AG10803 (cell line): Measurements from ENCODE around the gene IFT81.

Experiments used
- DNase-seq: peaks from one replicate; pipeline ENCODE4 v3.0.0; 2010; ENCODE audit warnings: low read depth
- H3K4me3 ChIP-seq: 2 replicates; pipeline ENCODE4 v1.5.1; 2011; ENCODE audit warnings: mild to moderate bottlenecking, low read length, control low read depth
- TF ChIP-seq, protein P1 (sequence below): conservative IDR thresholded peaks from 2 replicates; pipeline ENCODE4 v1.5.1; 2011; ENCODE audit warnings: mild to moderate bottlenecking, low read length, control low read depth, inconsistent platforms

Gene IFT81

DNA sequence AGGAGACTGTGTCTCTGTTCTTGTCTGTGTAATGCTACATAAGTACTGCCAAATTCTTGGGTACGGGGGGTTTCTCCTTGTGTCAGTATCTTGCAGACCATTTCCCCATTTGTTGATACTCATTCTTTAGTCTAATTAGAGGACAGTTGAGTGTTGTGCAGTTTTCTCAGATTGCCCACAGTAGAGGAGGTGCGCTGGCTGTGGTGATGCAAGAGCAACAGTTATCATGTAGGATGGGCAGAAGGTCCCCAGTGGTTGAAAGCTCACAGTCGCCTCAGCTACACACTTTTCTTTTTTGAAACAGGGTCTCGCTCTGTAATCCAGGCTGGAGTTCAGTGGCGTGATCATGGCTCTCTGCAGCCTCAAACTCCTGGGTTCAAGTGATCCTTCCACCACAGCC, 119.1 kb downstream of the IFT81 start:
- TF ChIP-seq, protein P1, sequence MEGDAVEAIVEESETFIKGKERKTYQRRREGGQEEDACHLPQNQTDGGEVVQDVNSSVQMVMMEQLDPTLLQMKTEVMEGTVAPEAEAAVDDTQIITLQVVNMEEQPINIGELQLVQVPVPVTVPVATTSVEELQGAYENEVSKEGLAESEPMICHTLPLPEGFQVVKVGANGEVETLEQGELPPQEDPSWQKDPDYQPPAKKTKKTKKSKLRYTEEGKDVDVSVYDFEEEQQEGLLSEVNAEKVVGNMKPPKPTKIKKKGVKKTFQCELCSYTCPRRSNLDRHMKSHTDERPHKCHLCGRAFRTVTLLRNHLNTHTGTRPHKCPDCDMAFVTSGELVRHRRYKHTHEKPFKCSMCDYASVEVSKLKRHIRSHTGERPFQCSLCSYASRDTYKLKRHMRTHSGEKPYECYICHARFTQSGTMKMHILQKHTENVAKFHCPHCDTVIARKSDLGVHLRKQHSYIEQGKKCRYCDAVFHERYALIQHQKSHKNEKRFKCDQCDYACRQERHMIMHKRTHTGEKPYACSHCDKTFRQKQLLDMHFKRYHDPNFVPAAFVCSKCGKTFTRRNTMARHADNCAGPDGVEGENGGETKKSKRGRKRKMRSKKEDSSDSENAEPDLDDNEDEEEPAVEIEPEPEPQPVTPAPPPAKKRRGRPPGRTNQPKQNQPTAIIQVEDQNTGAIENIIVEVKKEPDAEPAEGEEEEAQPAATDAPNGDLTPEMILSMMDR: no peak
- H3K4me3 ChIP-seq: no peak overlapping the region

DNA sequence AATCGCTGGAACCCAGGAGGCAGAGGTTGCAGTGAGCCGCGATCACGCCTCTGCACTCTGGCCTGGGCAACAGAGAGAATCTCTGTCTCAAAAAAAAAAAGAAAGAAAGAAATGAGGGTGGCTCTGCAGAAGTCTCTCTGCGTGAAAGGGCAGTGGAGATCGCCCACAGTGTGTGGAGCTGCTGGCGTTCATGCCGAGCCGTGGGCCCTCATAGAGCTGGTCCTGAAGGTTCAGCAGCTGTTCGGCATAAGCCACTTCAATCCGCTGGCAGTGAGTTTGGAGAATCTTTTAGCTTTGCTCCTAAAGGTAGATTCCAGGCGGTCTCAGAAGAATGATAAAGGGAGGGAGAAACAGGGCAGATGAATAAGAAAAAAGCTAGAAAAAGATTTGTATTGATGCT, 120.2 kb downstream of the IFT81 start:
- DNase-seq: no peak
- H3K4me3 ChIP-seq: no peak overlapping the region
- TF ChIP-seq, protein P1: no peak

More for the DNA sequence above, 119.1 kb downstream of the IFT81 start:
- DNase-seq: no peak

DNA sequence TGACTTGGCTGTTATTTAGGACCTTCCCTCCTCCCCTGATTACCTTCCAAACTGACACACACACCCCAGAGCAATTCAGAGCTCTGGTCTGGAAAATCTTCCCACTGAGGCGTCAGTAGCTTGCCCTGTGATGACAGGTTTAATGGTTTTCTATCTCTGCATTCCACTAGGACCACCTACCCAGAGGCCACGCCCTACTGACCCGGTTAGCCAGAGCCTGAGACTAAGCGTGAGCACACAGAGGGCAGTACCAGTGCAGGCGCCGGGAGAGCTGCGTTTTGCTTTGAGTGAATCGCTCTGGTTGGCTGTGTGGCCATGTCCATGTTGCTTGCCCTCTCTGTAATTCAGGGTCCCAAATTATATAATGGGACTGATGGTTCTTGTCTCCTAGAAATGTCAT, 120.7 kb downstream of the IFT81 start:
- no peak overlapping the region for H3K4me3 ChIP-seq
- TF ChIP-seq, protein P1: no peak
- no peak for DNase-seq

DNA sequence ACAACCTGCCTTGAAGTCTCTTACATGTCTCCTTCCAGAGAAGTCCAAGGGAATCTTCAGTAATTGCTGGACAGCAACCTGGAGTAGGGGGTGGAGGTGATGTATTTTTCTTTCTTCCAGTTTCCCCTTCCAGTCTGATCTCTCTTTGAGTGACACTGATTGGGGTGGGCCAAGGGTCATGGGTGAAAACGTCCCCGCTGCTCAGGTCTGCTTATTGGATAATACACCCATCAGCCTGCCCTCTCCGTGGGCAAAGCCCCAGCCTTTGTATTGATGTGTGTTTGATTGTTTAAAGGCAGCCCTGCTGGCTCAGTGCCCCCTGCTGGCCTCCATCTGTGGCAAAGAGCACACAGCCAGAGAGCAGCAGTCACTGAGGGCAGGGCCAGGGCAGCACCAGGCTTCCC, 121.2 kb downstream of the IFT81 start:
- TF ChIP-seq, protein P1: 0 out of 2 replicates have a peak, but pooled peaks have one; percentile 19
- no peak for DNase-seq
- no peak overlapping the region for H3K4me3 ChIP-seq

DNA sequence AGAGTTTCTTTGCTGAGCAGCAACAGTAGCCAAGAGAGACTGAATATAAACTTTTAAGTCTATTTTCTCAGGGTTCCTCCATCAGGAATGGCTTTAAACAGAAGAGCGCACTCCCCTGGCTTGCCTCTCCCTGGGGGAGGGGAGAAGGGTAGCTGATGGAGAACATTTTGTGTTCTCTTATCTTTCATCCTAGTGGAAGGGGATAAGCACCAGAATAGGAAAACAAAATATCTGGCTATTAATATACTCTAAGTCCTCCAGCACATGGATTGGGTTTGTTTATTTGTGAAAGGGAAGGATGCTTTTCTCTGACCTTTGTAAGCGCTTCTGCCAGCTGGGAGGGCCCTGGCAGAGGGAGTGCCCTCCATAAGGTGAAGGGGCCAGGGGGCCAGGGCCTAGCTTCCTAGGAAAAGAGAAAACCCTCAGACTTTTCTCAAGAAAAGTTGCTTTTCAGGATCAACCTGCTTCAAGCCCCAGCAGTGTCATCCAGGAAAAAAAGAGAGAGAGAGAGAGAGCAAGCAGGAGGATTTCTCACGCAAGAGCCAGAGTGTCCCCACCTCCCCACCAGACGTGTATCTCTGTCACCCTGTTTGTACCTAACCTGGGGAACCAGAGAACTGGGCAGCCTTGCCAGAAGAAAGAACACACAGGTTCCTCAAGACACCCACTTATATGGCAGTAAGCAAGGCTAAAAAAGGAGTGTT, 122.6 kb downstream of the IFT81 start:
- no peak for DNase-seq
- TF ChIP-seq, protein P1: no peak
- no peak overlapping the region for H3K4me3 ChIP-seq

DNA sequence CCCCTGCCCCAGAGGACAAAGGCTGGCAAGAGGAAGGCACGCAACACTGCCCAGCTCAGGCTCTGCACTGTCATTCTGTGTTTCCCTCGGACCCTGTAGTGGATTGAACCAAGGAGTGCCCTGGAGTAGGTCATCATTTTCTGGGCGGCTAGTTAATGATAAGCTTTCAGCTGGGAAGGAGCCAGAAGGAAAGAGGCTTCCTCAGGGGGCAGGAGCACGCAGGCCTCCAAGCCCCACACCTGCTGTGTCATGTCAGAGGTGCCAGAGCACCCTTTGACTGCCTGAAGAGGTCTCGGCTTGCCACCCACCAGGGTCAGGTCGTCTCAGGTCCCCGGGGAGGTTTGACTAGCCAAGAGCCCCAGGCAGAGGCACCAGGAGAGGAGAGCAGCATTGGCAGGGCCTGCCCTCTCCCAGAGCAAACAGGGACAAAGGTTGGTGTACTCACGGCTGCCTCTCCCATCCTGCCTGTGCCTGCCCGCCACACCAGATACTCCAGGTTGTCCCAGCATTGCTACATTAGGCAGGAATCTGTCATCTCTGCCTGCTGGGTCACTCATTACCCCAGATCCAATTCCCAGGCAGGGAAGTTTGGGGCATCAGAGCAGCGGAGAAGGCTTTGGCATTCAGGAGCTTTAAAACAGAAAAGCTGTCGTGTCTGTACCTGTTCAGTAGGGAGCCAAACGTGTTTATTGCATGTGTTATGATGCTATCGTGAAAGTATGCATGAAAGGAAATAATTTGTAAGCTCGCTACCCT, 123.4 kb downstream of the IFT81 start:
- DNase-seq: no peak
- TF ChIP-seq, protein P1: no peak
- H3K4me3 ChIP-seq: no peak overlapping the region

DNA sequence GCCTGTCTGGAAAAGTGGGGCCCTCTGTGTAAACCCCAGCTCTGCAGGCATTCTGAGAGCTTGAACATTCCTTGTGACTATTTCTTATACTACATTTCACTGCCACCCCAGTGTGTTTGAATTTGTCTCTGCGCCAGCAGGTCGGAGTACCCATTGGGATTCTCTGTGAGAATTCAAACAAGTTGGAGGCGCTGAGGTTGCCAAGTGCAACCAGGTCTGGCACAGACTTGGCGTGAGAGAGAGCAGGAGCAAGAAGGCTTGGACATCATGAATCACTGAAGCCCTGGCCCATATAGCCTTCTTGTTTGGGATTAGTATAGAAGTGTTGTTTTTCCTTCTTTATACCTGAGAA, 123.9 kb downstream of the IFT81 start:
- no peak overlapping the region for H3K4me3 ChIP-seq
- TF ChIP-seq, protein P1: no peak
- DNase-seq: no peak
